ENCODE results near the gene SARDH.

The SARDH gene

GRCh38 chr9:133699546-133699945 lies 38.6 kb downstream of the SARDH start:
- DNase-seq: no peak

- DNase-seq: no peak
These were observed 42.1 kb downstream of the SARDH start for GRCh38 chr9:133696071-133696472.

- no peak for DNase-seq
These were observed 43.5 kb downstream of the SARDH start for GRCh38 chr9:133694686-133695085.

GRCh38 chr9:133693703-133694529 lies 44.2 kb downstream of the SARDH start:
- no peak for DNase-seq

- no peak for DNase-seq
These were observed 45.0 kb downstream of the SARDH start for GRCh38 chr9:133693116-133693515.

GRCh38 chr9:133692364-133692985 lies 45.7 kb downstream of the SARDH start:
- DNase-seq: no peak

- no peak for DNase-seq
These were observed 46.4 kb downstream of the SARDH start for GRCh38 chr9:133691626-133692363.

- DNase-seq: no peak
These were observed 47.0 kb downstream of the SARDH start for GRCh38 chr9:133691191-133691590.

GRCh38 chr9:133690081-133690561 lies 48.0 kb downstream of the SARDH start:
- no peak for DNase-seq

- no peak for DNase-seq
These were observed 48.9 kb downstream of the SARDH start for GRCh38 chr9:133689151-133689763.

- no peak for DNase-seq
These were observed 50.0 kb downstream of the SARDH start for GRCh38 chr9:133687856-133688761.

- DNase-seq: no peak
These were observed 51.2 kb downstream of the SARDH start for GRCh38 chr9:133686642-133687575.

GRCh38 chr9:133685653-133686609 lies 52.2 kb downstream of the SARDH start:
- DNase-seq: no peak

GRCh38 chr9:133684936-133685361 lies 53.2 kb downstream of the SARDH start:
- no peak for DNase-seq

- peak; percentile 12 to 31 for DNase-seq
These were observed 53.8 kb downstream of the SARDH start for GRCh38 chr9:133684121-133684935.

GRCh38 chr9:133683586-133684120 lies 54.5 kb downstream of the SARDH start:
- DNase-seq: peak; percentile 40 to 75

GRCh38 chr9:133682818-133683585 lies 55.1 kb downstream of the SARDH start:
- DNase-seq: no peak
